DMS53 treated with DMSO at 0.1 percent for 48 hours (cell line): ENCODE results near the gene IFT122.

Experiments used
- DNase-seq: peaks from one replicate; lab custom pipeline; 2025; ENCODE audit not compliant: unreplicated experiment; lab: John Stamatoyannopoulos, UW

The IFT122 gene

GRCh38 chr3:129555616-129556357 is 115.8 kb downstream of the IFT122 start:
- no peak for DNase-seq

GRCh38 chr3:129556358-129556695 is 116.3 kb downstream of the IFT122 start:
- DNase-seq = no peak

GRCh38 chr3:129556890-129557547 is 117.0 kb downstream of the IFT122 start:
- DNase-seq = no peak

- no peak for DNase-seq
These were observed 117.5 kb downstream of the IFT122 start for GRCh38 chr3:129557548-129557894.

- no peak for DNase-seq
These were observed 118.2 kb downstream of the IFT122 start for GRCh38 chr3:129558081-129558771.

- DNase-seq = no peak
These were observed 118.9 kb downstream of the IFT122 start for GRCh38 chr3:129558772-129559564.

GRCh38 chr3:129559565-129560079 is 119.6 kb downstream of the IFT122 start:
- no peak for DNase-seq

GRCh38 chr3:129560269-129560787 is 120.3 kb downstream of the IFT122 start:
- no peak for DNase-seq

- DNase-seq = no peak
These were observed 121.0 kb downstream of the IFT122 start for GRCh38 chr3:129560911-129561594.

- no peak for DNase-seq
These were observed 121.7 kb downstream of the IFT122 start for GRCh38 chr3:129561619-129562248.

GRCh38 chr3:129562803-129563202 is 122.8 kb downstream of the IFT122 start:
- no peak for DNase-seq

- no peak for DNase-seq
These were observed 123.3 kb downstream of the IFT122 start for GRCh38 chr3:129563332-129563731.

- DNase-seq = no peak
These were observed 124.0 kb downstream of the IFT122 start for GRCh38 chr3:129563850-129564535.

- no peak for DNase-seq
These were observed 125.1 kb downstream of the IFT122 start for GRCh38 chr3:129564981-129565644.

- DNase-seq = no peak
These were observed 125.9 kb downstream of the IFT122 start for GRCh38 chr3:129565902-129566301.

- DNase-seq = no peak
These were observed 127.2 kb downstream of the IFT122 start for GRCh38 chr3:129567176-129567705.

GRCh38 chr3:129567939-129568338 is 127.9 kb downstream of the IFT122 start:
- no peak for DNase-seq

GRCh38 chr3:129569856-129570255 is 129.8 kb downstream of the IFT122 start:
- DNase-seq = no peak
